Endothelial cell of umbilical vein (primary cell): Measurements from ENCODE around the gene CHCHD3.

Experiments used
- CTCF ChIP-seq, 2 donors: IDR thresholded peaks; 1 replicate in 1 of 2; 2 replicates in 1 of 2; pipeline ENCODE4 v1.5.1; 2011; ENCODE audit warnings: low read length in 2 of 2, mild to moderate bottlenecking in 2 of 2, moderate library complexity in 2 of 2, control low read depth in 1 of 2, inconsistent platforms in 1 of 2, low read depth in 1 of 2; ENCODE audit not compliant: insufficient read depth in 1 of 2; ENCODE audit errors: extremely low read depth in 1 of 2
- MYC ChIP-seq: IDR thresholded peaks from one replicate; pipeline ENCODE4 v1.6.1; 2011; ENCODE audit warnings: mild to moderate bottlenecking, low read depth, low read length
- POLR2A ChIP-seq: IDR thresholded peaks from 2 replicates; pipeline ENCODE4 v1.6.1; 2012; ENCODE audit warnings: low read depth, mild to moderate bottlenecking, control low read depth, low read length
- POLR2AphosphoS5 ChIP-seq: IDR thresholded peaks from 2 replicates; pipeline ENCODE4 v1.6.1; 2012; ENCODE audit warnings: low read depth, mild to moderate bottlenecking, control low read depth, low read length, moderate library complexity; ENCODE audit not compliant: insufficient read depth

GRCh38 chr7:132789281-132789680 lies 292.6 kb downstream of the CHCHD3 start:
- TF ChIP-seq CTCF (IDR thresholded peaks at IDR 0.05; ENCODE audit: extremely low read depth in 1 of 2, insufficient read depth in 1 of 2, low read depth in 1 of 2, low read length in 2 of 2) (no peak), POLR2A (no peak), MYC (no peak), POLR2AphosphoS5 (no peak)
